Sigmoid colon (tissue), 3 donors: ENCODE results near the gene RCOR2.

ENCODE experiments used
- CTCF ChIP-seq, 4 experiments: fragments of 450-650 bp in 3 of 4; fragments of 200-600 bp in 1 of 4; IDR thresholded peaks; one replicate each; pipeline ENCODE4 v1.5.1; 2016 to 2019; ENCODE audit warnings: antibody characterized with exemption in 4 of 4, mild to moderate bottlenecking in 3 of 4, moderate library complexity in 2 of 4
- POLR2A ChIP-seq, 2 donors: fragments of 450-650 bp; IDR thresholded peaks; one replicate each; pipeline ENCODE4 v1.6.1; 2016; ENCODE audit warnings: antibody characterized with exemption in 2 of 2, mild to moderate bottlenecking in 2 of 2, moderate library complexity in 2 of 2

- TF ChIP-seq CTCF (IDR thresholded peaks at IDR 0.05) (no peak), POLR2A (IDR thresholded peaks at IDR 0.05) (no peak)
These were observed 11.8 kb downstream of the RCOR2 start for GRCh38 chr11:63905179-63905578.
